ENCODE data around the gene SRD5A2. TPM values are rescaled to one million over a fixed set of nuclear protein-coding genes. Genes with fewer than 3 reads are reported as not detected.

SRD5A2 gene
- total RNA-seq, 2 donors from 2014 or later = not detected

Other genes starting within 250 kb of the SRD5A2 start
- gene XDH, start 166.2 kb downstream of the SRD5A2 start, total RNA-seq = 1 to 10 TPM in 1 of 2 donors, not detected in 1; 1.4 TPM